Activated CD4-positive, alpha-beta memory T cell treated with anti-CD3 and anti-CD28 coated beads, Interleukin-2, amount 10 ng/mL, durations not matched to agents 7 days and 5 days (primary cell): ENCODE results near the gene GABRB1. TPM values are rescaled to one million over a fixed set of nuclear protein-coding genes. Genes with fewer than 3 reads are reported as not detected.
"Not testable (repeated sequence)": the region's sequence is repeated elsewhere in the genome, so short reads cannot be mapped to it uniquely, and the experiment has no call there.

Experiments used
- CTCF ChIA-PET: fragments of 350-600 bp; sonication (Branson Sonifier 250); formaldehyde crosslinking; loops from one replicate; lab custom pipeline; 2021; ENCODE audit warnings: antibody characterized with exemption, inconsistent platforms; lab: Charles Lee
- POLR2A ChIA-PET: fragments of 350-600 bp; sonication (Branson Sonifier 250); formaldehyde crosslinking; loops from one replicate; lab custom pipeline; 2021; ENCODE audit warnings: antibody characterized with exemption; lab: Charles Lee
- DNase-seq: peaks from one replicate; pipeline ENCODE4 v3.0.0-alpha.2; 2020
- H3K27ac Mint-ChIP-seq: one replicate; pipeline ENCODE4 v1.8.0; 2021; ENCODE audit warnings: mild to moderate bottlenecking, mixed read lengths
- H3K27me3 Mint-ChIP-seq: one replicate; pipeline ENCODE4 v1.8.0; 2021; ENCODE audit warnings: mixed read lengths
- H3K36me3 Mint-ChIP-seq: one replicate; pipeline ENCODE4 v1.8.0; 2021; ENCODE audit warnings: low read depth, mixed read lengths
- H3K4me1 Mint-ChIP-seq: one replicate; pipeline ENCODE4 v1.8.0; 2021; ENCODE audit warnings: mixed read lengths
- H3K4me3 Mint-ChIP-seq: one replicate; pipeline ENCODE4 v1.8.0; 2021; ENCODE audit warnings: mild to moderate bottlenecking, mixed read lengths
- H3K9me3 Mint-ChIP-seq: one replicate; pipeline ENCODE4 v1.8.0; 2021; ENCODE audit warnings: mixed read lengths
- total RNA-seq, 2 experiments: library from RNA; stranded (reverse); gene quantifications; one replicate each; pipeline ENCODE4 v1.2.3, GENCODE V29; 2021

GABRB1 gene
- total RNA-seq, 2 experiments from 2014 or later, result not detected

DNA sequence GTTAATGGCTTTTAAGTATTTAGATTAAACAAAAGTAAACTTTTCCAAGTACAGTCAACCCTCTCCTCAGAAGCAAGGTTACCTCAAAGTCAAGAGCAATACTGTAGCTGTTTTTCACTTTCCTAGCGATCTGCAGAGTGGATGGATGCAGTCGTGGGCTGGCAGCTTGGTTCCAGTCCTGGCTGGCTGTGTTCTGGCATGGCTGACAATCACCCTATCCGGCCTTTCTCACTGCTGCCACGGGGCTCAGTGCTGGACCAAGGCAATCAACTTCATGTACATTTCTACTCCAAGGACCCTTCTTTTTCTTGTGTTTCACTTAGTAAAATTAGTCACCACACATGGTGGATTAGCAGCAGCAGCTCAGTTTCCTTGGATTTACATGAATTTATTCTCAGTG is 208.3 kb downstream of the GABRB1 start:
- CTCF ChIA-PET, result no interaction called here
- no peak for DNase-seq
- Mint-ChIP-seq H3K9me3 (no peaks in the 10 kb centered on the region), H3K27ac (no peak overlapping the region), H3K36me3 (no peaks in the 10 kb centered on the region), H3K4me1 (no peaks in the 10 kb centered on the region), H3K27me3 (no peaks in the 10 kb centered on the region), H3K4me3 (no peak overlapping the region)
- POLR2A ChIA-PET, result no interaction called here

DNA sequence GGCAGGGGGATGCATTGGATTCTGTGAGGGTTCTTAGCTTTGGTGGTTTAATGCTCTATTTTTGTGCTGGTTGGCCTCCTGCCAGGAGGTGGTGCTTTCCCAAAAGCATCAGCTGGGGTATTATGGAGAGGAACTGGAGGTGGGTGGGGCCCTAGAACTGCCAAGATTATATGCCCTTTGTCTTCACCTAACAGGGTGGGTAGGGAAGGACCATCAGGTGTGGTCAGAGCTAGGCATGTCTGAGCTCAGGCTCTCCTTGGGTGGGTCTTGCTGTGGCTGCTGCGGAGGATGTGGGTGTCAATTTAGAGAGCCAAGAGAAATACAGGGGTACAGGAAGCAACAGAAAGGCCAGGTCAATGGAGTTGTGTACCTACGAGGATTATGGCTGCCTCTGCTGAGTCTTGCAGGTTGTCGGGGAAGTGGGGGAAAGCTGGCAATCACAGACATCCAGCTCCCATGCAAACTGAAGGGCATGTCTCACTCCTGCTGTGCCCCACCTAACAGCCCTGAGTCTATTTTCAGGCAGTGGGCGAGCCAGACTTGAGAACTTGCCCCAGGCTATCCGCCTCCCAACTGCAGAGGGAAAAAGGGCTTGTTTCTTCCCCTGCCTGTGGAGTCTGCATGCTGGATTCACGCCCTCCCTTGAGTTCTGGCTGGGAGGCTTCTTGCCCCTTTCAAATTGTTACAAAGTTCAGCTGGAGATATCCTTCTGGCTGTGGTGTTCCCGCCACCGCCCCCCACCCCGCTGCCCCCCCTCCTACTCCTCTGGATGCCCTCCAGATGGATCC is 220.2 kb downstream of the GABRB1 start:
- DNase-seq, result no peak
- no peaks in the 10 kb centered on the region for H3K36me3 Mint-ChIP-seq
- no peak overlapping the region for H3K4me3 Mint-ChIP-seq
- H3K27me3 Mint-ChIP-seq, result no peaks in the 10 kb centered on the region
- no peaks in the 10 kb centered on the region for H3K4me1 Mint-ChIP-seq
- H3K9me3 Mint-ChIP-seq, result no peaks in the 10 kb centered on the region
- CTCF ChIA-PET, result no interaction called here
- H3K27ac Mint-ChIP-seq, result no peak overlapping the region
- POLR2A ChIA-PET, result no interaction called here

DNA sequence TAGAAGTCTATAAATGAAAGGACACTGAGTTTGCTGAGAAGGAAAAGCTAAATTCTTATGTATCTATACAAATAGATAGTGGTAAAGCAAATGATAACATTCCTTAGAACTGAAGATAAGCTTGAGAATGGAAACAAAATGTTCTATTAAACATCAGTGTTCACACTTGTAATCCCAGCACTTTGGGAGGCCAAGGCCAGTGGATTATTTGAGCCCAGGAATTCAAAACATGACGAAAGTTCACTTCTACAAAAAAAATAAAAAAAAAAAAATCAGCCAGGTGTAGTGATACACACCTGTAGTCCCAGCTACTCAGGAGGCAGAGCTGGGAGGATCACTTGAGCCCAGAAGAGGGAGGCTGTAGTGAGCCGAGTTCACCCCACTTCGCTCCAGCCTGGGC is 232.4 kb downstream of the GABRB1 start:
- H3K4me1 Mint-ChIP-seq, result no peaks in the 10 kb centered on the region
- H3K27me3 Mint-ChIP-seq, result no peaks in the 10 kb centered on the region
- DNase-seq, result no peak
- H3K4me3 Mint-ChIP-seq, result no peak overlapping the region
- CTCF ChIA-PET, result no interaction called here
- POLR2A ChIA-PET, result no interaction called here
- H3K27ac Mint-ChIP-seq, result no peak overlapping the region
- H3K36me3 Mint-ChIP-seq, result no peaks in the 10 kb centered on the region
- H3K9me3 Mint-ChIP-seq, result no peaks in the 10 kb centered on the region

DNA sequence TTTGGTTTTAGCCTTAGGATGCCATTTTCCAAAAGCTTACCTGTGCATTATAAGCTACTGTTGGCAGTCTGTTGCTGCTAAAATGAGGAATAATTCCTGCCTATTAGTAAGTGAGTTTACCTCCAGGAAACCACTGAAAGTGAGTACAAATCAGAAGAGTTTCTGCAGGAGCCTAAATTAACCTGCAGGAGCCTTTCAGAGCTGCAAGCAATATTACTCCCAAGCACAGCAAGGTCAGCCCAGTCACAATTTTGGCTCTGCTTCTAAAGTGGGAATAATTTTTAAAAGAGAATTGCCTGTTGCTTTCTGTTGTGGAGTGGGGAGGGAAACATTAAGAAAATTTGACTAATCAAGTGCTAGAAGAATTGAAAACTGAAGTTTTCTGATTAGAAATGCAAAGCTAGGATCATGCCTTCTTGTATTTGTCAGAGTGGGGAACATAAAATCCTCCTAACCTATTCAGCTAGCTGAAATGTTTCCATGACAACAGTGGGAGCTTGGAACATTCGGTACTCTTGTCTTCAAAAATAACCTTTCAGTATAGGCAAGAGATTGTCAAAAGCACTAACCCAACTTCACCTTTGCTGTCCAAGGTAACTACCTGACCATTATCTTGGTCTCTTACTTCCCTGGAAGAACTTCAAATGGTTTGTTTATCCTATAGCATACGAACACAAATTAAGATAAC is 239.0 kb downstream of the GABRB1 start:
- Mint-ChIP-seq H3K9me3 (no peaks in the 10 kb centered on the region), H3K4me1 (no peaks in the 10 kb centered on the region), H3K4me3 (no peak overlapping the region), H3K27ac (no peak overlapping the region), H3K36me3 (no peaks in the 10 kb centered on the region), H3K27me3 (no peaks in the 10 kb centered on the region)
- no peak for DNase-seq
- CTCF ChIA-PET, result no interaction called here
- POLR2A ChIA-PET, result no interaction called here

DNA sequence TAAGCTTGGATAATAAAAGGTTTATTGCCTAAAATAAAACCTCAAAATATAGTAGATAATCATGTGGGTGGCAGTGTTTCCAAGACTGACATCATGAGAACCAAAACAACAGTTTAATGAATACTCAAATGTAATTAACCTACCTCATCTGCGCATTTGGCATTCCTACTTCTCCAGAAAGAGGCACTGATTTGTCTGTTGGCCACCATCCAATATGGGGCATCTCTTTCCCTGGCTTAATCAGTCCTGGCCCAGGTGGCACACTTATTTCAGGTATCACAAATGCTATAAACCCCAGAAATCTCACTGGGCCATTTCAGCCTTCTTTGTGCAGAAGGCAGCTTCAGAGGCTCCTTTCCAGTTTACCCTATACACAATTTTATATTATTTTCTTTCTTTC is 239.9 kb downstream of the GABRB1 start:
- ChIA-PET POLR2A (no interaction called here), CTCF (no interaction called here)
- H3K36me3 Mint-ChIP-seq, result no peaks in the 10 kb centered on the region
- no peak overlapping the region for H3K27ac Mint-ChIP-seq
- H3K27me3 Mint-ChIP-seq, result no peaks in the 10 kb centered on the region
- no peaks in the 10 kb centered on the region for H3K9me3 Mint-ChIP-seq
- no peak for DNase-seq
- no peak overlapping the region for H3K4me3 Mint-ChIP-seq
- no peaks in the 10 kb centered on the region for H3K4me1 Mint-ChIP-seq

DNA sequence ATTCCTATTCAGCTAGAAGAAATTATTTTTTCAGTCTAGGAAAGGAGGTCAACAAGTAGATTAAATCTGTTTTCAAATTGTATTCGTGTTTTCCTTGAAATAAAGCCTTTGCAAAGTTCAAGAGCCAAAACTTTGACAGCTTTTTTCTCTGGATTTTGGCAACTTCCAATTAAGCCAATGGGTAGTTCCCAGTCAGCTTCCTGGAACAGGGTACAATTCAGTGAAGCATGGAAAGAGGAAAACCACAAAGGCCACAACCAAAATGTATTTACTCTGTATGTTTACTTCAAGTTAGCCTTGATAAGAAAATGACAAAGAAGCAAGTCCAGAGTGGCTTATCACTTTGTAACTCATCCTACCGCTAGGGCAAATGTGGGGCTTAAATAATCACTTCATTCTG is 243.5 kb downstream of the GABRB1 start:
- no peaks in the 10 kb centered on the region for H3K4me1 Mint-ChIP-seq
- ChIA-PET CTCF (no interaction called here), POLR2A (no interaction called here)
- H3K36me3 Mint-ChIP-seq, result no peaks in the 10 kb centered on the region
- H3K4me3 Mint-ChIP-seq, result no peak overlapping the region
- no peak overlapping the region for H3K27ac Mint-ChIP-seq
- H3K27me3 Mint-ChIP-seq, result no peaks in the 10 kb centered on the region
- no peak for DNase-seq
- H3K9me3 Mint-ChIP-seq, result no peaks in the 10 kb centered on the region

DNA sequence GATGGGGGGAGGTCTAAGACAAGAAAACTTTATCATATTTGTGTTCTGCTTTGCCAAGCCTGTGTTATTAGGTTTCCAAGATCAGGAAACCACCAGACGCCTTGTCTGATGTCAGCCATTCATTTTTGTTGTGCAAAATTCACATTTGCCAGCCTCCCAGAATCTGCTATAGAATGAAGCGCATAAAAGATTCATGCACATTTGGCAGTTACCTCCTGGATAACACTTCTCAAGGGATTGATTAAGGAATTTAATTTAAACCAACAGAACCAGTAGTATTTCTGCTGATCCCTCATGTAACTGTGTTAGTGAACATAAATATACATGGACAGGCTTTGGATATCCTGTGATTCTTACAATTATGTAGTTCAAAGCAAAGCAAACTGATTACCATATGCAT is 244.2 kb downstream of the GABRB1 start:
- Mint-ChIP-seq H3K36me3 (no peaks in the 10 kb centered on the region), H3K27me3 (no peaks in the 10 kb centered on the region), H3K9me3 (no peaks in the 10 kb centered on the region), H3K27ac (no peak overlapping the region), H3K4me1 (no peaks in the 10 kb centered on the region), H3K4me3 (no peak overlapping the region)
- CTCF ChIA-PET, result no interaction called here
- POLR2A ChIA-PET, result no interaction called here
- DNase-seq, result no peak

DNA sequence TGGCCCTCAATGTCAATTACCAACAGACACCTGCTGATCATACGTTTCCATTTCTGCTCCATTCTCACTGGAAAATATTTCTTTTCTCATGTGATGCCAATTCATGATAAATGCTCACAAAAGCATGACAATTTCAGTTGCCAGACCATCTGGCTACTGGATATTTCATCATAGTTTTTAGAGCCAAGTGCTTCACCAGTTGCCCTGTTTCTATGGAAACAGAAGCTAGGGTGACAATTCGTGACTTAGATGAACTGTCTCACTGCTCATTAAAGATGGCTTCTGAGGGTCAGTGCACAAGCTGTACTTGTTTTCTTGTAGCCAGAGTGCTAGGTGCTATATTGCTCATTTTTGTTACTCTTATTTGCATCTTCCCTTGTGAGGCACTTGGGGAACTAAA is 247.3 kb downstream of the GABRB1 start:
- ChIA-PET CTCF (no interaction called here), POLR2A (no interaction called here)
- H3K4me1 Mint-ChIP-seq, result no peaks in the 10 kb centered on the region

DNA sequence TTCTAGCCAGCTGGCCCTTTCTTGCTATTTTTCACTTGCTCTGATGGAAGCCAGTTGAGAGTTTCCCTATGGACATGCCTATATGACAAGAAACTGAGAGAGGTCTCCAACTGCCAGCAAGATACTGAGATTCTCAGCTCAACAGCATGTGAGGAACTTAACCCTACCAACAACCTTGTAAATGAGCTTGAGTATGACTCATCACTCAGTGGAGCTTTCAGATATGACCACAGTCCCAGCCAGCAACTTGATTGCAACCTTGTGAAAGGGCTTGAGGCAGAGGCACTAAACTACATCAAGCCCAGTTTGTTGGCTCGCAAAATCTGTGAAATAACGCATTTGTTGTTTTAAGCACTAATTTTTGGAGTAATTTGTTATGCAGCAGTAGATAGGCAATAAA is 256.4 kb downstream of the GABRB1 start:
- no peak for DNase-seq
- no peaks in the 10 kb centered on the region for H3K36me3 Mint-ChIP-seq
- no peak overlapping the region for H3K27ac Mint-ChIP-seq
- ChIA-PET POLR2A (no interaction called here), CTCF (no interaction called here)
- no peaks in the 10 kb centered on the region for H3K27me3 Mint-ChIP-seq
- no peak overlapping the region for H3K4me3 Mint-ChIP-seq
- no peaks in the 10 kb centered on the region for H3K4me1 Mint-ChIP-seq
- H3K9me3 Mint-ChIP-seq, result no peaks in the 10 kb centered on the region

More for the DNA sequence above, 247.3 kb downstream of the GABRB1 start:
- no peak for DNase-seq
- no peak overlapping the region for H3K4me3 Mint-ChIP-seq
- H3K27me3 Mint-ChIP-seq, result no peaks in the 10 kb centered on the region
- H3K27ac Mint-ChIP-seq, result no peak overlapping the region
- H3K9me3 Mint-ChIP-seq, result no peaks in the 10 kb centered on the region
- H3K36me3 Mint-ChIP-seq, result no peaks in the 10 kb centered on the region

DNA sequence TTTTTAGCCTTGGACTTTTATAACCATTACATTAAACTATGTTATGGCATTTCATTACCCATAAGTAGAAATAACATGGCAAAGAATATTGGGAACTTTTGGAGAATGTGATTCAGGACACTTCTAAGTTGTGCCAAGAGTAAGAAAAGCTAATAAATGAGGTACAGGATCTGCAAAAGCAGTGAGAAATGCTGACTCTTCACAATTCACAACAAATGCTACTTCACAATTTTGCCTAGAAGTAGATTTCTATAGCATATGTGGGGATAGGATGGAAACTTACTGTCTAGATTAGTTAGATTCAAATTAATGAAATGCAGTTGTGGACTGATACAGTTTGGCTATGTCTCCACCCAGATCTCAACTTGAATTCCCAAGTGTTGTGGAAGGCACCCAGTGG is 258.4 kb downstream of the GABRB1 start:
- Mint-ChIP-seq H3K4me1 (no peaks in the 10 kb centered on the region), H3K4me3 (no peak overlapping the region), H3K27me3 (no peaks in the 10 kb centered on the region), H3K27ac (no peak overlapping the region), H3K9me3 (no peaks in the 10 kb centered on the region), H3K36me3 (no peaks in the 10 kb centered on the region)
- ChIA-PET CTCF (no interaction called here), POLR2A (no interaction called here)
- no peak for DNase-seq

DNA sequence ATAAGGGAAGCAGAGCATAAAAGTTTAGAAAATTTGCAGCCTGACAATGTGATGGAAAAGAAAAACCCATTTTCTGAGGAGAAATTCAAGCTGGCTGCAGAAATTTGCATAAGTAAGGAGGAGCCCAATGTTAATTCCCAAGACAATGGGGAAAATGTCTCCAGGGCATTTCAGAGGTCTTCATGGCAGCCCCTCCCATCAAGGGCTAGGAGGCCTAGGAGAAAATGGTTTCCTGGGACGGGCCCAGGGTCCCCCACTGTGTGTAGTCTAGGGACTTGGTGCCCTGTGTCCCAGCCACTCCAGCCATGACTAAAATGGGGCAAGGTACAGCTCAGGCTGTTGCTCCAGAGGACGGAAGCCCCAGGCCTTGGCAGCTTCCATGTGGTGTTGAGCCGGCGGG is 259.5 kb downstream of the GABRB1 start:
- H3K27ac Mint-ChIP-seq, H3K4me3 Mint-ChIP-seq, H3K9me3 Mint-ChIP-seq, DNase-seq, H3K27me3 Mint-ChIP-seq, POLR2A ChIA-PET, H3K36me3 Mint-ChIP-seq, H3K4me1 Mint-ChIP-seq, CTCF ChIA-PET: not testable (repeated sequence)

DNA sequence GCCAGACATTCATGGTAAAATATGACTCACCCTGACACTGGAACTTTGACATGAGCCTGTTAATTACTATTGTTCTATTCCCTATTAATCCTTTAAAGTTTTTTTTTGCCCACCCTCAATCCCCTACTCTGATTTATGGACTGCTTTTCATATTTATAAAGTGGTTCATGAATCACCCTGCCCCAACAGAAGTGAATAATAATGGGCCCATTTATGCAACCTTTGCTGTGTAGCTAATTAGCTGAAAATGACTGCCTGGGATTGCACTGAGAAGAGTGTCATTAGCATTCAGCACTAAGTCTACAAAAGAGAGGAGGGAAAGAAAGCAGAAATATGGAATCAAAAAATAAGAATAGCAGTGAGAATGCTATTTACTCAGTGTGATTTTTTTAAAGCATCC is 277.8 kb downstream of the GABRB1 start:
- Mint-ChIP-seq H3K4me3 (no peak overlapping the region), H3K27ac (no peak overlapping the region), H3K9me3 (no peaks in the 10 kb centered on the region), H3K36me3 (no peaks in the 10 kb centered on the region), H3K4me1 (no peaks in the 10 kb centered on the region), H3K27me3 (peaks cover 6% of the 10 kb centered on the region)
- no peak for DNase-seq
- ChIA-PET POLR2A (no interaction called here), CTCF (no interaction called here)

DNA sequence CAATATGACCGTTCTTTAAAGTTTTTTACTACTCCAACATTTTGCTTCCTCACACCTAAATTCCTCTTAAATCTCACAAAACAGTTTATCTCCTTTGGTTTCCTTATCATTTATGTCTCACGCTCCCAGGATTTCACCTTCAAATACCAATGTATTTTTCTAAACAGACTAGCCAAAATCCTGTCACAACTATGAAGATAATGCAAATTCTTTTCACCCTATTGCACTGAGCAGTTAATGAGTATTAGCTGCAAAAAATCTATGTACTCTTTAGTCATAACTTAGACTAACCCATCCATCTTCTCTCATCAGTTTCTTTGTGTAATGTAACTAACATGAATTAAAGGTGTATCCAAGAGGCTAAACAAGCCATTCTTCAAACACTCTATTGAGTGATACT is 280.8 kb downstream of the GABRB1 start:
- H3K4me1 Mint-ChIP-seq, result no peaks in the 10 kb centered on the region
- H3K27me3 Mint-ChIP-seq, result peaks cover 10% of the 10 kb centered on the region
- H3K4me3 Mint-ChIP-seq, result no peak overlapping the region
- no peak overlapping the region for H3K27ac Mint-ChIP-seq
- CTCF ChIA-PET, result no interaction called here
- POLR2A ChIA-PET, result no interaction called here
- DNase-seq, result no peak
- no peaks in the 10 kb centered on the region for H3K36me3 Mint-ChIP-seq
- H3K9me3 Mint-ChIP-seq, result no peaks in the 10 kb centered on the region

DNA sequence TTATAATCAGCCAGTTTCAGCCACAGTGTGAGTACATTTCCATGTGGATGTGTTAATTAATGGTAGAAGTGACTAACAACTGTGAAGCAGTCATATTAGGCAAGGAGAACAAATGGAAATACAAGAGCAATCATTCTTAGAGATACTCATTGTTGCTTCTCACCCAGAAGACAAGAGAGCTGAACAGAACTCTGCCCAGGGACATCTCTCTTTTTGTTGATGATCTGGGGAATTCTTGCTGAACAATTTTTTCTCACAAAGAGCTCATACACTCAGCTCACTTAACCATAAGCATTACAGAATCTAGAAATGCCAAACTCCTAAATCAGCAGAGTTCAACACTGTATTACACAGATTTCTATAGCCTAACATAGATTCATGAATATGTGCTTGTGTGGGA is 282.0 kb downstream of the GABRB1 start:
- CTCF ChIA-PET, result no interaction called here
- Mint-ChIP-seq H3K27me3 (peaks cover 10% of the 10 kb centered on the region), H3K9me3 (no peaks in the 10 kb centered on the region), H3K27ac (no peak overlapping the region), H3K4me1 (no peaks in the 10 kb centered on the region), H3K36me3 (no peaks in the 10 kb centered on the region), H3K4me3 (no peak overlapping the region)
- POLR2A ChIA-PET, result no interaction called here
- no peak for DNase-seq
